ENCODE results near the gene CLEC17A. TPM values are rescaled to one million over a fixed set of nuclear protein-coding genes. Genes with fewer than 3 reads are reported as not detected.
"Not testable (repeated sequence)": the region's sequence is repeated elsewhere in the genome, so short reads cannot be mapped to it uniquely, and the experiment has no call there.

Gene CLEC17A
- polyA plus RNA-seq, 3 donors: 0.11 to 0.44 (median 0.16) TPM

DNA sequence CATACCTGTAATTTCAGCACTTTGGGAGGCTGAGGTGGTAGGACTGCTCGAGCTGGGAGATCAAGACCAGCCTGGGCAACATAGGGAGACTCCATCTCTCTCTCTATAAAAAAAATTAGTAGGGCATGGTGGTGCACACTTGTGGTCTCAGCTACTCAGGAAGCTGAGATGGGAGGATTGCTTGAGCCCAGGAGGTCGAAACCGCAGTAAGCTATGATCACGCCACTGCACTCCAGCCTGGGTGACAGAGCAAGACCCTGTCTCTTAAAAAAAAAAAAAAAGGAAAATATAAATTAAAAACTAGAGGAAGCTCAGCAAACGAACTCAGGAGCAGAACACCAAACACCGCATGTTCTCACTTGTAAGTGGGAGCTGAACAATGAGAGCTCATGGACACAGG, 41.6 kb downstream of the CLEC17A start:
- not testable (repeated sequence) for DNase-seq (ENCODE audit: extremely low read depth in 1 of 11, low read depth in 9 of 11, low spot score in 4 of 11)

DNA sequence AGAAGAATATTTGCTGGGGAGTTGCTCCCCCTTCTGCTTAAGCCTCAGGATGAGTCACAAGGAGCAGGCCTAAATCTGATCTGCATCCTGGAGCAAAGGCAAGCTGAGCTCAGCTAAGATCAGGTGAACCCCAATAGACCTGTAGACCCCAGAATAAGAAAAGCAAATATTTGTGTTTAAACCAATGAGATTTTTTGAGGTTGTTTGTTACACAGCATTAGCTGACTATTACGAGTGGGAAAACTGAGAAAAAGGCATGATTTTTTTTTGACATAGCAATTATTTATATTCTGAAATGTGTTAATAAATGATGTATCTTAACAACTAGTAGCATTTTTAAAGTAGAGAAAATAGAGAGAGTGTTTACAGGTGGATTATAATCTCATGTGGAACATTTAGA, 46.7 kb downstream of the CLEC17A start:
- no peak for DNase-seq (ENCODE audit: extremely low read depth in 1 of 11, low read depth in 9 of 11, low spot score in 4 of 11)

- peak in 1 of 11 donors; percentile 0 for DNase-seq (ENCODE audit: extremely low read depth in 1 of 11, low read depth in 9 of 11, low spot score in 4 of 11)
Measured at GRCh38 chr19:14632286-14632685, 49.4 kb downstream of the CLEC17A start.

- no peak for DNase-seq (ENCODE audit: extremely low read depth in 1 of 11, low read depth in 9 of 11, low spot score in 4 of 11)
Measured at GRCh38 chr19:14639536-14640277, 56.8 kb downstream of the CLEC17A start.

- no peak for DNase-seq (ENCODE audit: extremely low read depth in 1 of 11, low read depth in 9 of 11, low spot score in 4 of 11)
Measured at GRCh38 chr19:14648506-14648905, 65.6 kb downstream of the CLEC17A start.

DNA sequence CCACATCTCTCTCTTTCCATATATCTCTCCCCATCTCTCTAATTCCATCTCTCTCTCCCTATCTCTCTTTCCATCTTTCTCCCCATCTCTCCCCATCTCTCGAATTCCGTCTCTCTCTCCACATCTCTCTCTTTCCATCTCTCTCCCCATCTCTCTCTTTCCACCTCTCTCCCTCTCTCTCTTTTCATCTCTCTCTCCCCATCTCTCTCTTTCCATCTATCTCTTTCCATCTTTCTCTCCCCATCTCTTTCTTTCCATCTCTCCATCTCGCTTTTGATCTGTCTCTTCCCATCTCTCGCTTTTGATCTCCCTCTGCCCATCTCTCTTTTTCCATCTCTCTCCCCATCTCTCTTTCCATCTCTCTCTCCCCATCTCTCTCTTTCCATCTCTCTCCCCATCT, 66.1 kb downstream of the CLEC17A start:
- DNase-seq (ENCODE audit: extremely low read depth in 1 of 11, low read depth in 9 of 11, low spot score in 4 of 11): no peak

DNA sequence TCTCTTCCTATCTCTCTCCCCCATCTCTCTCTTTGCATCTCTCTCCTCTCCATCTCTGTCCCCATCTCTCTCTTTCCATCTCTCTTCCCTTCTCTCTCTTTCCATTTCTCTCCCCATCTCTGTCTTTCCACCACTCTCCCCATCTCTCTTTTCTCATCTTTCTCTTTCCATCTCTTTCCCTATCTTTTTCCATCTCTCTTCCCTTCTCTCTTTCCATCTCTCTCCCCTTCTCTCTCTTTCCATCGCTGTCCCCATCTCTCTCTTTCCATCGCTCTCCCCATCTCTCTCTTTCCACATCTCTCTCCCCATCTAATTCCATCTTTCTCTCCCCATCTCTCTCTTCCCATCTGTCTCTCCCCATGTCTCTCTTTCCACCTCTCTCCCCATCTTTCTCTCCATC, 67.3 kb downstream of the CLEC17A start:
- DNase-seq (ENCODE audit: extremely low read depth in 1 of 11, low read depth in 9 of 11, low spot score in 4 of 11): no peak

DNA sequence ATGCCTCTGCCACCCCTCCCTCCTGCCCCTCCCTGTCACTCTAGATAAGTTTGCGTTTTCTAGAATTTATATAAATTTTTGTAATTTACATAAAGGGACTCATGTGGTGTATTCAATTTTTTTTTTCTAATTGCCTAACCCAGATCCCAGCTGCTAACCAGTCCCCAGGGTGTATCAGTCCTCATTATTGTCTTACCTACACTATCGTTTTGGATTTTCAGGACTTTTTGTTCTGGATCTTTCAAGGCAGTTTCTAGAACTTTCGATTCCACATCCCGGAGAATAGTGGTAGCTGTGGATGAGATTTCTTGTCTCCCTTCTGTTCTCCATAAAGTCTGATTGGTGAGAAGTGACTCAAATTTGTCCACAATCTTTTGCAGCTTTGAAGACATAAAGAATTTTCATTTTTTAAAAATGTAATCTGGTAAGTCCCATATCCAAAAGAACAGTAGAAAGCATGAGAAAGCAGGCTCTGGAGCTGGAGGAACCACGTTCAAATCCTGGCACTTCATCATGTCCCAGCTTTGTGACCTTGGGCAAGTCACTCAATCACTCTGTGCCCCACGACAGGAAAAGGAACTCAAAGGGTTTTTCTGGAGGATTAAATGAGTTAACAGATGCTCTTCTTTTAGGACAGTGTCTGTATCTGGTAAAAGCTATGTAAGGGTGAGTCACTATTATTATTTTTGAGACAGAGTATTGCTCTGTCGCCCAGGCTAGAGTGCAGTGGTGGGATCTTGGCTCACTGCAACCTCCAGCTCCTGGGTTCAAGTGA, 72.1 kb downstream of the CLEC17A start:
- no peak for DNase-seq (ENCODE audit: extremely low read depth in 1 of 11, low read depth in 9 of 11, low spot score in 4 of 11)

DNA sequence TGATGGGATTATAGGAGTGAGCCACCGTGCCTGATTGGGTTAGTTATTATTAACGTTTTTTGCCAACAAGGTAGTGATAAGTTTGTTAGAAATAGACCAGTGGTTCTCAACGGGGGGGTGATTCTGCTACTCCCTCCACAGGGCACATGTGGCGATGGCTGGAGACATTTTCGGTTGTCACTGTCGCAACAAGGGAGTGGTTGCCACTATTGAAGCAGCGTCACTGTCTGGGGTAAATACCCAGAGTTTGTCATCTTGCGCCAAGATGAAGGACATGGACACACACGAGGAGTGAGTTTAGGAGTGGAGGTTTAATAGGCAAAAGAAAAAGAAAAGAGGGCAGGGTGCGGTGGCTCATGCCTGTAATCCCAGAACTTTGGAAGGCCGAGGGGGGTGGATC, 72.8 kb downstream of the CLEC17A start:
- no peak for DNase-seq (ENCODE audit: extremely low read depth in 1 of 11, low read depth in 9 of 11, low spot score in 4 of 11)

DNA sequence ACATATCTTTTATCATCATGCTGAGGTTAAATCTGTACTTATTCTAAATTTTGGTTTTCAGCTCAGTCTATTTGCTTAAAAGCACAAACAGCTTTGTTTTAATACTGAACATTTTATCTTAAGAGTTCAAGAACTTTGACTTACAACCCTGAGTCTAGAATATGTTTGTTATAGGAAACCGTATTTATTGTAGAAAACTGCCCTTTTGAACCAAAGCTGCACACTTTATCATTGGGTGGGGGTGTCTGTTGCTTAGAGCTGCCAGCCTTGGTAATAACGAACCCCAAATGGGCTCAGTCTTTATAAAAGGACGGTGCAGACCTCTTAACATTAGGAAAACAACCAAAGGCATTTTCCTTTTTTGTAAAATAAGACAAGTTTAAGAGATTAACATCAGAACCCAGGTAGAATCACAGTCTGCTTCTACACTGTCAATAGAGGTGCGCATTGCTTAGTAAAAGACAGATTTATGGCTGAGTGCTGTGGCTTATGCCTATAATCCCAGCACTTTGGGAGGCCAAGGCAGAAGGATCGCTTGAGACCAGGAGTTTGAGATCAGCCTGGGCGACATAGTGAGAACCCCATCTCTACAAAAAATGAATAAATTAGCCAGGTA, 77.1 kb downstream of the CLEC17A start:
- no peak for DNase-seq (ENCODE audit: extremely low read depth in 1 of 11, low read depth in 9 of 11, low spot score in 4 of 11)

GRCh38 chr19:14661372-14661924, 78.6 kb downstream of the CLEC17A start:
- DNase-seq (ENCODE audit: extremely low read depth in 1 of 11, low read depth in 9 of 11, low spot score in 4 of 11): no peak

Other genes starting within 250 kb of the CLEC17A start
- 10 to 100 TPM; 16.4 to 19.2 (median 18.4) TPM for gene ADGRE5, start 201.6 kb upstream of the CLEC17A start, polyA plus RNA-seq (ENCODE audit: insufficient read length in 3 of 3)
- 10 to 100 TPM; 49.4 to 63.4 (median 62.7) TPM for gene DDX39A, start 163.7 kb upstream of the CLEC17A start, polyA plus RNA-seq (ENCODE audit: insufficient read length in 3 of 3)
- gene PKN1, start 149.8 kb upstream of the CLEC17A start, polyA plus RNA-seq (ENCODE audit: insufficient read length in 3 of 3): 100 to 1,000 TPM in 1 of 3 donors, 10 to 100 TPM in 2; 87.0 to 106 (median 98.6) TPM
- gene PTGER1, start 107.7 kb upstream of the CLEC17A start, polyA plus RNA-seq (ENCODE audit: insufficient read length in 3 of 3): 10 to 100 TPM in 1 of 3 donors, 1 to 10 TPM in 2; 1.6 to 13.3 (median 4.5) TPM
- 10 to 100 TPM; 56.0 to 87.9 (median 85.0) TPM for gene GIPC1, start 87.0 kb upstream of the CLEC17A start, polyA plus RNA-seq (ENCODE audit: insufficient read length in 3 of 3)
- 100 to 1,000 TPM in 1 of 3 donors, 10 to 100 TPM in 2; 76.2 to 108 (median 97.3) TPM for gene DNAJB1, start 64.7 kb upstream of the CLEC17A start, polyA plus RNA-seq (ENCODE audit: insufficient read length in 3 of 3)
- gene TECR, start 53.5 kb upstream of the CLEC17A start, polyA plus RNA-seq (ENCODE audit: insufficient read length in 3 of 3): 100 to 1,000 TPM; 130 to 151 (median 147) TPM
- gene NDUFB7, start 11.0 kb upstream of the CLEC17A start, polyA plus RNA-seq (ENCODE audit: insufficient read length in 3 of 3): 100 to 1,000 TPM in 2 of 3 donors, 10 to 100 TPM in 1; 67.6 to 121 (median 120) TPM
- under 1 TPM; 0.16 to 0.23 (median 0.19) TPM for gene ADGRE3, start 91.8 kb downstream of the CLEC17A start, polyA plus RNA-seq (ENCODE audit: insufficient read length in 3 of 3)
- 10 to 100 TPM; 17.4 to 29.8 (median 18.2) TPM for gene ZNF333, start 107.0 kb downstream of the CLEC17A start, polyA plus RNA-seq (ENCODE audit: insufficient read length in 3 of 3)
- under 1 TPM; 0.42 to 0.97 (median 0.64) TPM for gene ADGRE2, start 195.5 kb downstream of the CLEC17A start, polyA plus RNA-seq (ENCODE audit: insufficient read length in 3 of 3)